Endodermal cell (in vitro differentiated cells): Measurements from ENCODE around the gene SDK1. TPM values are rescaled to one million over a fixed set of nuclear protein-coding genes. Genes with fewer than 3 reads are reported as not detected.

Experiments
- DNase-seq: peaks from one replicate; pipeline ENCODE4 v3.0.0-alpha.2; 2017
- H3K27ac ChIP-seq: 2 replicates; pipeline ENCODE4 v1.5.1; 2013; ENCODE audit warnings: mild to moderate bottlenecking, low read depth, low read length, moderate library complexity
- H3K27me3 ChIP-seq: 2 replicates; pipeline ENCODE4 v1.6.1; 2013; ENCODE audit warnings: mild to moderate bottlenecking, low read length, moderate library complexity; ENCODE audit not compliant: insufficient read depth, control insufficient read depth, poor library complexity, severe bottlenecking
- H3K36me3 ChIP-seq: 2 replicates; pipeline ENCODE4 v1.7.0; 2013; ENCODE audit warnings: mild to moderate bottlenecking, low read length, moderate library complexity; ENCODE audit not compliant: control insufficient read depth, insufficient read depth
- H3K4me1 ChIP-seq: one replicate; pipeline ENCODE4 v1.7.0; 2013; ENCODE audit warnings: low read length; ENCODE audit not compliant: control insufficient read depth, insufficient read depth
- H3K4me3 ChIP-seq: 2 replicates; pipeline ENCODE4 v1.5.1; 2013; ENCODE audit warnings: mild to moderate bottlenecking, low read length, moderate library complexity
- H3K9ac ChIP-seq: 2 replicates; pipeline ENCODE4 v1.6.1; 2013; ENCODE audit warnings: mild to moderate bottlenecking, low read length, moderate library complexity; ENCODE audit not compliant: poor library complexity, severe bottlenecking; ENCODE audit errors: extremely low read depth
- H3K9me3 ChIP-seq: 2 replicates; pipeline ENCODE4 v1.6.1; 2013; ENCODE audit warnings: mild to moderate bottlenecking, low read length, moderate library complexity; ENCODE audit not compliant: control insufficient read depth
- H3K27ac Mint-ChIP-seq: 2 replicates; pipeline ENCODE4 v1.8.0; 2020; ENCODE audit warnings: mixed read lengths
- H3K27me3 Mint-ChIP-seq: 2 replicates; pipeline ENCODE4 v1.8.0; 2021; ENCODE audit warnings: mild to moderate bottlenecking, mixed read lengths; ENCODE audit not compliant: insufficient read depth
- H3K36me3 Mint-ChIP-seq: 2 replicates; pipeline ENCODE4 v1.8.0; 2020; ENCODE audit warnings: low read depth, mixed read lengths
- H3K4me1 Mint-ChIP-seq: 2 replicates; pipeline ENCODE4 v1.8.0; 2020; ENCODE audit warnings: mixed read lengths
- H3K4me3 Mint-ChIP-seq: 2 replicates; pipeline ENCODE4 v1.8.0; 2020; ENCODE audit warnings: mild to moderate bottlenecking, moderate library complexity, mixed read lengths
- H3K9me3 Mint-ChIP-seq: 2 replicates; pipeline ENCODE4 v1.8.0; 2020; ENCODE audit warnings: mild to moderate bottlenecking, mixed read lengths
- WGBS, 2 experiments: methylation state at CpG; one replicate each; pipeline versions ENCODE4 v1.1.5 to v1.1.7; 2013; ENCODE audit warnings: missing lambda C conversion rate in 2 of 2, mixed read lengths in 1 of 2; ENCODE audit not compliant: insufficient coverage in 1 of 2, insufficient read length in 1 of 2; 5-methylcytosine and 5-hydroxymethylcytosine counted together
- total RNA-seq, 2 donors: library from RNA; stranded (reverse); fragmentation: NEBNext Ultra II Directional in 1 of 2; extraction: Animal tissue kit (Norgen Biotek cat#: 25700) in 1 of 2; gene quantifications; 2 replicates in 1 of 2; 3 replicates in 1 of 2; pipeline ENCODE4 v1.2.1, GENCODE V29; 2021
- TF ChIP-seq, protein P1 (sequence below): fragments of 200-600 bp; sonication (generic); conservative IDR thresholded peaks from 2 replicates; pipeline ENCODE4 v1.5.0; 2021; ENCODE audit warnings: antibody characterized with exemption, mild to moderate bottlenecking

The SDK1 gene
- total RNA-seq, 2 donors from 2014 or later = 22.7 to 23.1 TPM

DNA sequence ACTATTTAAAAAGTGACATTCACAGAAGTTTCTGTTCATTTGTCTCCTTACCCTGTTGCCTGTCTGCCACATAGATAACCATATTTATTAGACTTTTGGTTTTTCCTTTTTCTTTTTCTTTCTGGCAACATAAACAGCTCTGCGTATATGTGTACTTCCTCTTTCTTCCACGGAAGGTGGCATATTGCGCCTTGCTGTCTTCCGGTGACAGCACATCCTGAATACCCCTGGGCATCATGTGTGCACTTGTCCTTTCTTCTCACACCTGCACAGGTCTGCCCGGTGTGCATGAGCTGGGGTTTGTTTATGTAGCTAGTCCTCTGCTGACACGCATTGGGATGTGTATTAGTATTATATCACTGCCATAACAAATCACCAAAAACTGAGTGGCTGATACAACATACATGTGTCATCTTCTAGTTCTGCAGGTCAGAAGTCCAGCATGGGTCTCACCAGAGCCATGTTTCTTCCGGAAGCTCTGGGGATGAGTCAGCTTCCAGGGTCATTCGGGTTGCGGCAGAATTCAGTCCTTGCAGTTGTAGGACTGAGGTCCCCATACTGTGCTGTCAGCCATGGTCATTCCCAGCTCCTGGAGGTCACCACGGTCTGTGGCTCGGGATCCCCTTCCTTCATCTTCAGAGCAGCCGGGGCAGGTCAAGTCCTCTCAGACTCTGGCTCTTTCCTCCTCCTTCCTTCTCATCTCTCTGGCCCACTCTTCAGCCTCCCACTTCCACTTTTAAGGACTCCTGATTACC, 785.1 kb downstream of the SDK1 start:
- Mint-ChIP-seq H3K27ac (no peak overlapping the region), H3K36me3 (peaks cover 25% of the 10 kb centered on the region), H3K27me3 (peaks cover 2% of the 10 kb centered on the region), H3K9me3 (peaks cover 20% of the 10 kb centered on the region), H3K4me3 (no peak overlapping the region), H3K4me1 (no peaks in the 10 kb centered on the region)
- DNase-seq = no peak
- WGBS, 2 experiments = 92 to 93% methylated on average over 8 to 11 of the region's 12 CpGs
- Histone ChIP-seq H3K27me3 (no peaks in the 10 kb centered on the region), H3K9me3 (peaks cover 16% of the 10 kb centered on the region), H3K4me3 (no peak overlapping the region), H3K4me1 (no peaks in the 10 kb centered on the region), H3K9ac (no peak overlapping the region), H3K27ac (no peak overlapping the region), H3K36me3 (no peaks in the 10 kb centered on the region)
- TF ChIP-seq, protein P1, sequence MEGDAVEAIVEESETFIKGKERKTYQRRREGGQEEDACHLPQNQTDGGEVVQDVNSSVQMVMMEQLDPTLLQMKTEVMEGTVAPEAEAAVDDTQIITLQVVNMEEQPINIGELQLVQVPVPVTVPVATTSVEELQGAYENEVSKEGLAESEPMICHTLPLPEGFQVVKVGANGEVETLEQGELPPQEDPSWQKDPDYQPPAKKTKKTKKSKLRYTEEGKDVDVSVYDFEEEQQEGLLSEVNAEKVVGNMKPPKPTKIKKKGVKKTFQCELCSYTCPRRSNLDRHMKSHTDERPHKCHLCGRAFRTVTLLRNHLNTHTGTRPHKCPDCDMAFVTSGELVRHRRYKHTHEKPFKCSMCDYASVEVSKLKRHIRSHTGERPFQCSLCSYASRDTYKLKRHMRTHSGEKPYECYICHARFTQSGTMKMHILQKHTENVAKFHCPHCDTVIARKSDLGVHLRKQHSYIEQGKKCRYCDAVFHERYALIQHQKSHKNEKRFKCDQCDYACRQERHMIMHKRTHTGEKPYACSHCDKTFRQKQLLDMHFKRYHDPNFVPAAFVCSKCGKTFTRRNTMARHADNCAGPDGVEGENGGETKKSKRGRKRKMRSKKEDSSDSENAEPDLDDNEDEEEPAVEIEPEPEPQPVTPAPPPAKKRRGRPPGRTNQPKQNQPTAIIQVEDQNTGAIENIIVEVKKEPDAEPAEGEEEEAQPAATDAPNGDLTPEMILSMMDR = no peak

- WGBS, 2 experiments = 89 to 90% methylated on average over 1 of the region's 1 CpG
- H3K4me3 Mint-ChIP-seq = no peak overlapping the region
Observed at GRCh38 chr7:4086723-4087122, 785.7 kb downstream of the SDK1 start.

GRCh38 chr7:4091767-4092166, 790.7 kb downstream of the SDK1 start:
- Histone ChIP-seq H3K4me3 (no peak overlapping the region), H3K9me3 (peaks cover 16% of the 10 kb centered on the region), H3K27ac (no peak overlapping the region), H3K36me3 (no peaks in the 10 kb centered on the region), H3K4me1 (no peaks in the 10 kb centered on the region), H3K27me3 (no peaks in the 10 kb centered on the region), H3K9ac (no peak overlapping the region)
- H3K27me3 Mint-ChIP-seq = peaks cover 4% of the 10 kb centered on the region
- WGBS, 2 experiments = 79 to 89% methylated on average over 7 to 12 of the region's 12 CpGs
- DNase-seq = no peak
- no peak overlapping the region for H3K27ac Mint-ChIP-seq
- peaks cover 29% of the 10 kb centered on the region for H3K36me3 Mint-ChIP-seq
- peaks cover 29% of the 10 kb centered on the region for H3K9me3 Mint-ChIP-seq
- TF ChIP-seq, protein P1 = no peak
- no peaks in the 10 kb centered on the region for H3K4me1 Mint-ChIP-seq
- H3K4me3 Mint-ChIP-seq = no peak overlapping the region

More at GRCh38 chr7:4086723-4087122, 785.7 kb downstream of the SDK1 start:
- H3K27me3 Mint-ChIP-seq = peaks cover 2% of the 10 kb centered on the region
- no peak overlapping the region for H3K4me3 ChIP-seq
- DNase-seq = no peak
- peaks cover 16% of the 10 kb centered on the region for H3K9me3 ChIP-seq
- no peaks in the 10 kb centered on the region for H3K27me3 ChIP-seq
- H3K4me1 Mint-ChIP-seq = no peaks in the 10 kb centered on the region
- TF ChIP-seq, protein P1 = no peak
- no peak overlapping the region for H3K27ac Mint-ChIP-seq
- H3K27ac ChIP-seq = no peak overlapping the region
- H3K9me3 Mint-ChIP-seq = peaks cover 25% of the 10 kb centered on the region
- peaks cover 27% of the 10 kb centered on the region for H3K36me3 Mint-ChIP-seq
- no peak overlapping the region for H3K9ac ChIP-seq
- H3K4me1 ChIP-seq = no peaks in the 10 kb centered on the region
- no peaks in the 10 kb centered on the region for H3K36me3 ChIP-seq
